Stimulated activated CD8-positive, alpha-beta memory T cell treated with anti-CD3 and anti-CD28 coated beads, Interleukin-12 subunit alpha, Interleukin-12 subunit beta, amount 100 ng/mL, for 4 hours (primary cell): ENCODE data around the gene LCLAT1.

Experiments
- DNase-seq: peaks from one replicate; pipeline ENCODE4 v3.0.0-alpha.2; 2020; ENCODE audit warnings: low read depth

LCLAT1 gene

GRCh38 chr2:30645081-30645744 is 198.2 kb downstream of the LCLAT1 start:
- no peak for DNase-seq

GRCh38 chr2:30645745-30646119 is 198.7 kb downstream of the LCLAT1 start:
- no peak for DNase-seq

DNA sequence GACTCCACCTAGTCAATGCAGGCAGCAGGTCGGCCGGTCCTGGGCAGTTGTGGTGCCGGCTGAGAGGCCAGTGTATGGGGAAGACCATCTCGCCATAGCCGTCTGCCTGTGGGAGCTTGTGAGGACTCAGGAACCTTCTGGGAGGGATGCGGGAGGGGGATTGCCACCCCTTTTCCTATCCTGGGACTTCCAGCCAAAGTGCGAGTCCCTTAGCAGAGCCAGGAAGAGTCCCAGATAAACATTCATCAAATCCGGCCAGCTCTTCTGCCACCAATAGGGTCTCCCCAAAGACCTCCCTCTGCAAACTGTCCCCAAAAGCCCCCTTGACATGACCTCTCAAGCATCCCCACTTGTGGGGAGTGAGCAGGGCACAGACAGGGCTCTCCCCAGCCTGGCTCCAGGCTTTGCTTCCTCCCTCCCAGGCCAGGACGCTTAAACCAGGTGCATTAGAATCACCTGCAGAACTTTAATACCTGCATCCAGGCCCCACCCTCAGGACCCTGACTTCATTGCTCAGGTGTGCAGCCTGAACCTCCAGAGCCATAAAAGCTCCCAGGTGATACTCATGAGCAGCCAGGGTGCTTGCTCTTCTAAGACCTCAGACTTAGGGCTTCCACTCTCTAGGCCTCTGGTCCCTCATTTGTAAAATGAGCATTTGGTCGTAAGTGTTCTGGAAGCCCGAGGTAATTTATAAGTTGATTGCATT is 200.9 kb downstream of the LCLAT1 start:
- DNase-seq, result no peak

DNA sequence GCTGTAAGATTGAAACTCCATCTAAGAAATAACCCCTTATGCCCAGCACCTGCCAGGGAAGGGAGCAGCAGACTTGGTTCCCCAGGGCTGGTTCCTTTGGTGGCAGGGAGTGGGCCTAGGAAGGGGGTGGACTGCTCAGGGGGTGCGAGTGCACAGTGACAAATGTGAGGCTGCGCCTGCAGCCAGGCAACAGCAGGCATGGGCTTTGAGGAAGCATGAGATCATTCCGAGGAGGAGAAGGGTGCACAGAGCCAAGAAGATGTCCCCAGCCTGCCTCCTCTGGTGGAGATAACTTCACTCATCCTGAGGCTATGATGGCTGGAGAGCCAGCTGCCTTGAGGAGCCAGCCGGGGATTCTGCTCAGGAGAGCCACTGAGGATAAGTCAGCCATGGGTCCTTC is 202.2 kb downstream of the LCLAT1 start:
- DNase-seq, result no peak

GRCh38 chr2:30649828-30650227 is 202.8 kb downstream of the LCLAT1 start:
- DNase-seq, result no peak

- no peak for DNase-seq
Observed at GRCh38 chr2:30652271-30652915, 205.3 kb downstream of the LCLAT1 start.

DNA sequence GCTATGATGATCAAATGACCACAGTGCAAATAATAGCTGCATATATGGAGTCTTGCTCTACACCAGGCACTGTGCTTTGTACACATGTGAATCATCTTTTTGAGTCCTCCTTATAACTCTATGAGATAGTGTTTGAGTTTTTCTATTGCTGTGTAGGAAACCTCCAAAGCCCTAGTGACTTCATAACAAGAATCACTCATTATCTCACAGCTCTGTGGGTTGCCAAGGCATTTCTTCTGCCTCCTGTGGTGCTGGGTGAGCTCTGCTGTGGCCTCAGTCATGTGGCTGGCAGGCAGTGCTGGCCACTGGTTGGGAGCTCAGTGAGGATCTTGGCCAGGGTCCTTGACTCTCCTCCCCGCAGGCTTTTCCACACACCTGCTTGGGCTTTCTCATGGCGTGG is 206.8 kb downstream of the LCLAT1 start:
- no peak for DNase-seq

- DNase-seq, result no peak
Observed at GRCh38 chr2:30654404-30654803, 207.4 kb downstream of the LCLAT1 start.

DNA sequence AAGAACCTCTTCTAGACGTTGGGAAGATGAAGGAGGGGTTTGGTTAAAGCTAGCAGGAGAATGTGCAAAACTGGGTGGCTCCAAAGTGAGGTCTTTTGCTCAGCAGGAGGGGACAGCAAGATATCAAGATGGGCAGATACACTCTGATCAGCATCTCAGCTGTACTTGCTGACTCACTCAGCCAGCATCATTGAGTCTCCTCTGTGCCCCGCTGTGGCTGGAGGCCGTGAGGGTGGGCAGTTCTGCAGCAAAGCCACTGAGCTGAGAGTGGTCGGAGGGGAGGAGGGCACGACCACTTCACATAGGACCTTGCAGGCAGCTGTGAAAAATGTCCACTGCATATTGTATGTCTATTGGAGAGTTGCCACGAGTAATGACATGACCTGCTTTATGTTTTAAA is 208.2 kb downstream of the LCLAT1 start:
- no peak for DNase-seq

GRCh38 chr2:30655660-30656059 is 208.6 kb downstream of the LCLAT1 start:
- no peak for DNase-seq

GRCh38 chr2:30656079-30656478 is 209.0 kb downstream of the LCLAT1 start:
- DNase-seq, result no peak

DNA sequence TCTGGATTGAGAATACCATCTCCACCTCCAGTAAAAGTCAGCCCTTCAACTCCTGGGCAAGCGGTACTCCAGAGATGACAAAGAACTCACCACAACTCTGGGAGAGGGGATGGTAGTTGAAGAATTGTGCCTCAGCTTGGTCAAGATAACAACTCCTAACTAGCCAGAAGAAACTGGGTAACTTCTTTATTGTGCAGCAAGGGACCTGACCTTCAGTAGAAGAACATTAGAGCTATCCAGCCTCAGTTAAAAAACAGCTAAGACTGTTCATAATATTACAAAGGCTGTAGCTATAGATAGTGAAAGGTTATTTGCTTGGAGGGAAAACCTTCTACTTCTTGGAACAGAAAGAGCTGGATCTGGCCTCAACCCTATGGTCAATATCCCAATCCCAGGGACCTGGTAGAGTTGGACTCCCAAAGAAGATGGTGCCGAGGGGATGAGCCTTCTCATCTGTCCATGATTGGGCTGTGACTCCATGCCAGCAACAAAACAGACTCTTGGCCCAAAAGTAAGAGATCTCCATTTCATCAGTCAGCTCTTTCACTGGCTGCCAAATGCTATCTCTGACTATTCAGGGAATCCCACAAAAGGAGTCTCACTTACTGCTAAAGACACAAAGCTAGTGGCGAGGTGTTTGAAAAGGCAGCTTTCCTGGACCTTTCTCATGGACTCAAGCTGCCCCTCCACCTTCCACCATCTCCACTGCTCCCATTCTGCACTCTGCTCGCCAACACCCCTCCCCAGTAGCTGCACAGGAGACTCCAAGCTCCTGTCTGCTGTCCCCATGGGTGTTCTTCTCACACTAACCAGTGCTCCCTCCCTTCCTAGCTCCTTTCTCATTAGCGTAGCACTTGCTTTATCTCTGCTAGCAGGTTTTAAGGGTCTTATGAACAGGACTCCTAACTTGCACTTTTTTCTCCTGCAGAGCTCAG is 214.4 kb downstream of the LCLAT1 start:
- no peak for DNase-seq

- DNase-seq, result no peak
Observed at GRCh38 chr2:30662268-30663131, 215.5 kb downstream of the LCLAT1 start.

DNA sequence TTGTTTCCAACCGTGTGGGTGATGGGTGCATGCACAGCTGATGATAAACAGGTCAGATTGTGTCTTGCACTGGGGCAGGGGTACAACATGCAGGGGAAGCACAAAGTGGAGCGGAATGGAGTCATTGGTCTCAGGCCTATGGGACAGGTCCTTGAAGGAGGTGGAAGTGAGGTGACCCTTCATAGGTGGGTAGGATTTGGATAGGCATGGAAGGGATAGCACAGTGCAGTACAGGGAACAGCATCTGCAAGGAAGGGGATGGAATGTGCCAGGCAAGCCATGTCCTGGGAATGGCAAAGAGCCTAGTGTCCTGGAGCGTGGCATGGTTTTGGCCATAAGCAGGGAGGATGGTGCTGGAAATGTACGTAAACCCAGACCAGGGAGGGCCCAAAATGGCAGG is 216.3 kb downstream of the LCLAT1 start:
- DNase-seq, result no peak

DNA sequence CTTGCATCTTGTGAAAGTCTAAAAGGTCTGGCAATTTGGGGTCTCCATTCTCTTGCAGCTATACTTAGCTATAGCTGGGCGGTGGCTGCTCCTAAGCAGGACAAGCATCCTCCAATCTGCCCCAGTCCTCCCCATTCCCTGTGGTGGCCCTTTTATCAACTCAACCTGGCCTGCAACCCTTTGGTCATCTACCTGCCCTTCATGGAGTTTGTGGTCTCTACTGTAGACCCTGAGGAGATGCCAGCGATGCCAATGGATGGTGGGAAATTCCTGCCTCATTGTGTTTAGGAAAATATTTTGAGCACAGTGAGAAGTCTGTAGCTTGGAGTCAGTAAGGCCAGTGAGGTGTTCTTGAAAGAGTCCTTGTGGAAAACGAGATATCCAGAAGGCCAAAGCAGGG is 216.8 kb downstream of the LCLAT1 start:
- DNase-seq, result no peak

DNA sequence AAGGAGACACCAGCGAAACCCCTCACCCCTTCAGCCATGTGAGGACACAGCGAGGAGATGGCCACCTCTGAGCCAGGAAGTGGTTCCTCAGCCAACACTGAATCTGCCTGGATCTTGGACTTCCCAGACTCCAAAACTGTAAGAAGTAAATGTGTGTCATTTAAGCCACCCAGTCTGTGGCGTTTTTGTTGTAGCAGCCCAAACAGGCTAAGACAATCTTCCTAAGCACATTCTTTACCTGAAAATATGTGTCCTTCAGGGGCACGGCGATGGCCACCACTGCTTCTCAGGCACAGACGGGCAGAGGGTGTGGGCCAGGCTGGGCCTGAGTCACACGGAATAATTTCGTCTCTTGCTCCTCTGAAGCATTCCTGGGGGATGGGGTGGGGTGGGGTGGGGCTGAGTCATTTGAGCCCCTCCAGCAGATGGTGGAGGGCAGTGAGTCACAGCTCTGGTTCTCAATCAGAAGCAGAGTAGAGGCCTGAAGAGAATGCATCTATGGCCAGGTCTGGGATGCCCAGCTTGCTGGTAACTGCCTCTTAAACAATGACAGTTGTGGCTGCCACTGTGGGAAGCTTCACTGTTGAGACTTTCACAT is 217.8 kb downstream of the LCLAT1 start:
- no peak for DNase-seq

GRCh38 chr2:30665761-30666265 is 218.8 kb downstream of the LCLAT1 start:
- no peak for DNase-seq

DNA sequence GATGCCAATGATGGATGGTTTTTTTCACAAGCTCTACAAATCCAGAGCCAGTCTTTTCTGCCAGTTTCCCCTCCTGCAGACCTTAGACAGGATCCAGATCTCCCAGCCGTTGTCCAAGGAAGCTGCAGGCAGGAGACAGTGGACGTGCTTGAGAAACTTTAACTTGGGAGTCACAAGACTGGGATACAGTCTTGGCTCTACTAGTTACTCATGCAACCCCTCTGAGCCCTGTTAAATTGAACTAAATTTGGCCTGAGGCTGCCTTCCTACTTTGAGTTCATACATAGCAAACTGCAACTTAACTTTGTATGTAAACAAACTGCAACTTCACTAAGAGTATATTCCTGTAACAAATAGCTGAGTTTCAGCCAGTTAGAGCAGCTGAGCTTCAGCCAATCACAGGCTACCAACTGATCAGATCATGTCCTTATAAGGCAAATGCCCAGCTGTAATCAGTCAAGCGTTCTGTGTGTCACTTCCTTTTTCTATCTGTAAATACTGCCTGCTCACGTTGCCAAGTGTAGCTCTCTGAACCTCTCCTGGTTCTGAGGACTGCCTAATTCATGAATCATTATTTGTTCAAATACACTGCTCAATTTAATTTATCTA is 219.3 kb downstream of the LCLAT1 start:
- DNase-seq, result no peak

GRCh38 chr2:30670453-30670852 is 223.4 kb downstream of the LCLAT1 start:
- no peak for DNase-seq

DNA sequence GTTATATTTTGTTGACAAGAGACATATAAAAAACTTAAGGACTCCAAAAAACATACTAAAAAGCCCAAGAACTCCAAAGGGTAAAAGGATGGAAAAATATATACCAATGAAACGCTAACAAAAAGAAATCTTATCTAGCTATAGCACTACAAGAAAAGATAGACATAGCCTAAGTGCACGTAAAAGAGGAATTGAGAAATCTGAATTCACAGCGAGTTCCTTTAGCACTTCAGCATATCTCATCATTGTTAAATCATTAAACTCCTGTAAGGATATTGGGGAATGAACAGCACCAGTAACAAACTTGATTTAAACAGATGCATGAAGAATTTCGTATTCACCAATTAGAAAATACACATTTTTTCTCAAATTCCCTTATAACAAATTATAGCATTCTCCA is 226.1 kb downstream of the LCLAT1 start:
- DNase-seq, result no peak
